ENCODE data around the gene KRTAP9-2.
"Not testable (repeated sequence)": the region's sequence is repeated elsewhere in the genome, so short reads cannot be mapped to it uniquely, and the experiment has no call there.

Gene KRTAP9-2

DNA sequence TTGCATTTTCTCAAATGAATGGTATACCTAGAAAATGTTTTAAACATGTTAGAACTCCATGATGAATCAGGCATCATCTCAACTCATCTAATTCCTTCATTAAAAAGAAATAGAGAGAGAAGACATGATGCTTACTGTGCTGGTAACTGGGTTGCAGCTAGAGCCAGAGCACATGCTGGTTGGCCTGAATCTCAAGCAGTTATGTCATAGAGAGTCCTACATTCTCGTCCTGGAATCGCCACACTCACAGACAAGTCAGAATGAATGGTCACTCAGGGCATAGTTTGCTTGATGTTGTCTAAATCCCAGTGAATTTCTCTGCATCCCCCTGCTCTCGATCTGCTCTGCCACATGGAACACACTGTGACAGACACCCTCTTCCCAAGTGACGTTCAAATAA, 10.7 kb downstream of the KRTAP9-2 start:
- DNase-seq: not testable (repeated sequence)

DNA sequence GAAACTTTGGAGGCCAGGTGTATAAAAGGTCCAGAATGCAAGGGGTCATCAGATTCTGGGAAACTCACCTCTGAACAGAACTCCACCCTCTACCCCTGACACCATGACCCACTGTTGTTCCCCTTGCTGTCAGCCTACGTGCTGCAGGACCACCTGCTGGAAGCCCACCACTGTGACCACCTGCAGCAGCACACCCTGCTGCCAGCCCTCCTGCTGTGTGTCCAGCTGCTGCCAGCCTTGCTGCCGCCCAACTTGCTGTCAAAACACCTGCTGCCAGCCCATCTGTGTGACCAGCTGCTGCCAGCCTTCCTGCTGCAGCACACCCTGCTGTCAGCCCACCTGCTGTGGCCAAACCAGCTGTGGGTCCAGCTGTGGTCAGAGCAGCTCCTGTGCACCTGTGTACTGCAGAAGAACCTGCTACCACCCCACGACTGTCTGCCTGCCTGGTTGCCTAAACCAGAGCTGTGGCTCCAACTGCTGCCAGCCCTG, 11.5 kb downstream of the KRTAP9-2 start, which contains the start of gene KRTAP9-8:
KRTAP9-8 (plus strand) TSS at position 51 of the 489 bp plus-strand sequence; CDS start at position 104, 53 bp downstream.
- DNase-seq: not testable (repeated sequence)

DNA sequence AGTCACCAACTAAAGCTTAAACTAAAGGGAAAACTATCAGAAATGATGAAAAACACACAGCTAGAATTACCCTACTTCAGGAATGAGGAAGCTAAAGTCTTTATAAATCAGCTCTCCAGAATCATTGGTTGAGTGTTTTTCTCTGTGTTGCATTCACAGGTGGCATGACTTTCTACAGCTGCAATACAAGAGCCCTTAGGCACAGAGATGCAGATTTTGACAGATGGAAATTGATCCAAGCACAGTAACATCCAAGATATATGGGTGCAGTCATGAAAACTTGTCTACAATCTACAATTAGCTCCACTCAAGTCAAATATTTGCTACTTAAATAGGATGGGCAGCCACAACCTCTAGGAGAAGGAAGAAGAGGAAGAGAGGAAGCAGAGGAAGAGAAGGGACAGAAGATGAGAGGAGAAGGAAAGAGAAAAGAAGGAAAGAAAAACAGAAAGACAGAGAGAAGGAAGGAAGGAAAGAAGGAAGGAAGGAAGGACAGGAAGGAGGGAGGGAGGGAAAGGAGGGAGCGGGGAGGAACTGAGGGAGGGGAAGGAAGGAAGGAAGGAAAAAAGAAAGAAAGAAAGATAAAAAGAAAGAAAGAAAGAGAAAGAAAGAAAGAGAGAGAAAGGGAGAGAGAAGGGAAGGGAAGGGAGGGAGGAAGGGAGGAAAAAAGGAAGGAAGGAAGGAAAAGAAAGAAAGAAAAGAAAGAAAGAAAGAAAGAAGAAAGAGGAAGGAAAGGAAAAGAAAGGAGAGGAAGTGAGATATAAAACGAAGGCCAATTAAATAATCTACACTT, 20.7 kb downstream of the KRTAP9-2 start:
- DNase-seq: not testable (repeated sequence)

DNA sequence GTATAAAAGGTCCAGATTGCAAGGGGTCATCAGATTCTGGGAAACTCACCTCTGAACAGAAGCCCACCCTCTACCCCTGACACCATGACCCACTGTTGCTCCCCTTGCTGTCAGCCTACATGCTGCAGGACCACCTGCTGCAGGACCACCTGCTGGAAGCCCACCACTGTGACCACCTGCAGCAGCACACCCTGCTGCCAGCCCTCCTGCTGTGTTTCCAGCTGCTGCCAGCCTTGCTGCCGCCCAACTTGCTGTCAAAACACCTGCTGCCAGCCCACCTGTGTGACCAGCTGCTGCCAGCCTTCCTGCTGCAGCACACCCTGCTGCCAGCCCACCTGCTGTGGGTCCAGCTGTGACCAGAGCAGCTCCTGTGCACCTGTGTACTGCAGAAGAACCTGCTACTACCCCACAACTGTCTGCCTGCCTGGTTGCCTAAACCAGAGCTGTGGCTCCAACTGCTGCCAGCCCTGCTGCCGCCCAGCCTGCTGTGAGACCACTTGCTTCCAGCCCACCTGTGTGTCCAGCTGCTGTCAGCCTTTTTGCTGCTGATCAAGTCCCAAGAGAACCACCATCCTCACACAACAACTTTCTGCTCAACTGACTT, 23.3 kb downstream of the KRTAP9-2 start, which contains the start of gene KRTAP9-4:
KRTAP9-4 (plus strand) TSS at position 51 of the 604 bp plus-strand sequence; CDS start at position 85, 34 bp downstream.
- DNase-seq: not testable (repeated sequence)

DNA sequence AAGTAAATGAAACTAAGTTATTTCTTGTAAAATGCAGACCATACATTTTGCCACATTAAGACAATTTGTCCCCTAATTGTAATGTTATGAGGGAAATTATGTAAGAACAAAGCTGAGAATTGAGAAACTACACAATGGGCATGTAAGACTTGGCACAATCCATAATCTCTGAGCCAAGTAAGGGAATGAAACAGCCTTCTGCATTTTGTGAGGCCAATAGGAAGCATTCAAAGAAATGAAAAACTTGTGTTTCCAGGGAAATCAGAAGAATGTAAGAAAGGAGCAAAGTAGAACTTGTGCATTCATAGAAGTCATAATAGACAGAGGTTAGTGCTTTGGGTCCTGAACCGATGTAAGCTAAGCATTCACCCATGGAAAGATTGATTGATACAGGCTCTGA, 24.8 kb downstream of the KRTAP9-2 start:
- DNase-seq: no peak

DNA sequence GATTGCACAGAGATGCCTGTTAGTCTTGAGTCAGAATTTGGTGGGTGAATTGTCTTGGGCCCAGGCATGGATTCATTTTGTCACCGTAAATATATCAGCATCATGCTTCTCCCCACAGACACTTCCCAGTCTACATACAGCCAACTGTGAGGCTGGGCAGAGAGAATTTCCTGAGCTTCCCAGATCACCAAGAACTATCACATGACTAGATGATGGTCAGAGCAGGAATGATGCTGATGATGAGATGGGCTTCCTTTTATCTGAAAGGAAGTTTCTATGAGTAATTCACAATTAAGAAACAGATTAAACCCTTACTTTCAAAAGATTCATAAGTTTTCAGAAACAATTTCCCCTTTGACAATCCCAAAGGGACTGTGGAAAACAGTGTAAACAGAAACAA, 28.4 kb downstream of the KRTAP9-2 start:
- no peak for DNase-seq

DNA sequence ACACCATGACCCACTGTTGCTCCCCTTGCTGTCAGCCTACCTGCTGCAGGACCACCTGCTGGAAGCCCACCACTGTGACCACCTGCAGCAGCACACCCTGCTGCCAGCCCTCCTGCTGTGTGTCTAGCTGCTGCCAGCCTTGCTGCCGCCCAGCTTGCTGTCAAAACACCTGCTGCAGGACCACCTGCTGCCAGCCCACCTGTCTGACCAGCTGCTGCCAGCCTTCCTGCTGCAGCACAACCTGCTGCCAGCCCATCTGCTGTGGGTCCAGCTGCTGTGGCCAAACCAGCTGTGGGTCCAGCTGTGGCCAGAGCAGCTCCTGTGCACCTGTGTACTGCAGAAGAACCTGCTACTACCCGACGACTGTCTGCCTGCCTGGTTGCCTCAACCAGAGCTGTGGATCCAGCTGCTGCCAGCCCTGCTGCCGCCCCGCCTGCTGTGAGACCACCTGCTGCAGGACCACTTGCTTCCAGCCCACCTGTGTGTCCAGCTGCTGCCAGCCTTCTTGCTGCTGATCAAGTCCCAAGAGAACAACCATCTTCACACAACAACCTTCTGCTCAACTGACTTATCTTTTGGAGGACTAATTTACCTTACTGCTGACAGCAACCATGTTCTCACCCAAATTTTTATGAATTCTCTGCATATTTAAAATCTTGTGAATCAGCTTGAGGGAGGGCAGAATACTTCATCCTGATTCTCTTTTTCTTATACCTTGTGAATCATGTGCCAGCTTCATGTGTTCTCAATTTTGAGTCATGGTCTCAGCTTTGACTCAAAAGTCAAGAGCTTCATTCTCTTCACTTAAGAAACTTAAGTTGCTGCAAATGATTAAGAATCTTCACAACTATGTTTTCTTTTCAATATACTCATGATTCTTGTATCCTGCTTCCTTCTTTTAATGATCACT, 29.2 kb downstream of the KRTAP9-2 start, which contains the start of gene KRTAP9-9:
KRTAP9-9 (plus strand) TSS at position 4 of the 910 bp plus-strand sequence.
- DNase-seq: not testable (repeated sequence)

DNA sequence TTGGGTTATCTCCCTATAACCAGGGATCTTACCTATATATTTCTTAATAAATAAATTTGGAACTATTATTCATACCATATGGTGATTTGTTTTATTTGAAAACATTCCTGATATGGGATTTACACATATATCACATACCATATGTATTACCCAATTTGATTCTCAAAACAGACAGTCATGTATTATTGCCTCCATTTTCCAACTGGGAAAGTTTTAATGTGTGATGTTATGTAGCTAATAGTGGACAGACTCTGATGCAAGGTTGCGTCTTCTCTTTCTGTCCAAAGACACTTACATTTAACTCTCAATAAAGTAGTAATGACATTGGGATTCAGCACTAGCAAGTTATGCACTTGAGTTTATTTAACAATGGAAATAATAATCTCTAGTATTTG, 29.8 kb downstream of the KRTAP9-2 start:
- no peak for DNase-seq

DNA sequence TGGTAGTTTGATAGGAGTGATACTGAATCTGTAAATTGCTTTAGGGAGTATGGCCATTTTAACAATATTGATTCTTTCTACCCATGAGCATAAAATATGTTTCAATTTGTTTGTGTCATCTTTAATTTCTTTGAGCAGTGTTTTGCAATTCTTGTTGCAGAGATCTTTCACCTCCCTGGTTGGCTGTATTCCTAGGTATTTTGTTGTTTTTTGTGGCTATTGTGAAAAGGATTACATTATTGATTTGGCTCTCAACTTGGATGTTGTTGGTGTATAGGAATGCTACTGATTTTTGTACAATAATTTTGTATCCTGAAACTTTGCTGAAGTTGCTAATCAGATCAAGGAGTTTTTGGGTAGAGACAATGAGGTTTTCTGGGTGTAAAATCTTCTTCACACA, 32.0 kb downstream of the KRTAP9-2 start:
- no peak for DNase-seq

DNA sequence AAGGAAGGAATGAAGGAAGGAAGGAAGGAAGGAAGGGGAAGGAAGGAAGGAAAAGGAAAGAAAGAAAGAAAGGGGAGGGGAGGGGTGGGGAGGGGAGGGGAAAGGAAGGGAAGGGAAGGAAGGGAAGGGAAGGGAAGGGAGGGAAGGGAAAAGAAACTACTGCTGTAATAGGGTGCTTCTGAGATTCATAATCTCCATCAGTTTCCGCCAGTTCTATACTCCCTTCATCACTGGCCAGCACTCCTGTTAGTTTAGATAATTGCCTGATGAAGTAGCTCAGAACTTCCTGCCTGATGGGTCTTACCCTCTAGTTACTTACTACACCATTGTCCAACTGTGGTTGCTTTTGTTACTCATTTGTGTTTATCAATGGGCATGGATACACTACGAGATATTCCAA, 36.8 kb downstream of the KRTAP9-2 start:
- DNase-seq: no peak

DNA sequence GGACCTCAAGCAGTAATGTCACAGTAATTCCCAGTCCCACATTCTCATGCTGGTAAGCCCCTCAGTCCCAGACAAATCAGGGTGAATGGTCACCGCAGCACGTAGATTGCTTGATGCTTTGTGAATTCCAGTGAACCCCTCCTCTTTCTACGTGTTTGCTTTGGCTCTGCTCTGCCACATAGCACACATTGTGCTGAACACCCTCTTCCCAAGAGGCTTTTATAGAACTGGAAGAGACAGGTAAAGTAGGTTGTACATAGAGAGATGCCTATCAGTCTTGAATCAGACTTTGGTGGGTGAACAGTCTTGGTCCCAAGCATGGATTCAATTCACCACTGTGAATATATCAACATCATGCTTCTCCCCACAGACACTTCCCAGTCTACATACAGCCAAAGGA, 38.2 kb downstream of the KRTAP9-2 start:
- no peak for DNase-seq

DNA sequence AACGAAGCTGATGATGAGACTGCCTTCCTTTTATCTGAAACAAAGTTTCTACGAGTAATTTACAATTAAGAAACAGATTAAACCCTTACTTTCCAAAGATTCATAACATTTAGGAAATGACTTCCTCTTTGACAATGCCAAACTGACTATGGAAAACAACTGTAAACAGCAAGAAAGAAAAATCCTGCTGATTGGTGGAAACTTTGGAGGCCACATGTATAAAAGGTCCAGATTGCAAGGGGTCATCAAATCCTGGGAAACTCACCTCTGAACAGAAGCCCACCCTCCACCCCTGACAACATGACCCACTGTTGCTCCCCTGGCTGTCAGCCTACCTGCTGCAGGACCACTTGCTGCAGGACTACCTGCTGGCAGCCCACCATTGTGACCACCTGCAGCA, 38.6 kb downstream of the KRTAP9-2 start, which contains the start of gene KRTAP9-6:
KRTAP9-6 (plus strand) TSS at position 301 of the 400 bp plus-strand sequence; CDS start at position 301, 0 bp downstream.
- no peak for DNase-seq

DNA sequence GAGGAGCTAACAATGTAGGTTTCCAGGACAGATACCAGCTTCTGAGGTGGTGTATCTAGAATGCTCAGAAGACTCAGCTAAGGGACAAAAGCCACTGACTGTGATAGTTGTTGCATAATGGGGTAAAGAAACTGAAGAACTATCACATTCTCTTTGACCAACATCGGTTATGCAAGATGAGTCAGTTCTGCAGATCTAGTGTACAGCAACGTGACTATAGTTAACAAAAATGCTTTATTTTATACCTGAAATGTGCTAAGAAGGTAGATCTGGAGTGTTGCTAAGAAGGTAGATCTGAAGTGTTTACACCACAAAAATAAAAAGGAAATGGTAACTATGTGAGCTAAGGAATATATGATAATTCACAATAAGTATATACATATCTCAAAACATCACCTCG, 41.3 kb downstream of the KRTAP9-2 start:
- no peak for DNase-seq

DNA sequence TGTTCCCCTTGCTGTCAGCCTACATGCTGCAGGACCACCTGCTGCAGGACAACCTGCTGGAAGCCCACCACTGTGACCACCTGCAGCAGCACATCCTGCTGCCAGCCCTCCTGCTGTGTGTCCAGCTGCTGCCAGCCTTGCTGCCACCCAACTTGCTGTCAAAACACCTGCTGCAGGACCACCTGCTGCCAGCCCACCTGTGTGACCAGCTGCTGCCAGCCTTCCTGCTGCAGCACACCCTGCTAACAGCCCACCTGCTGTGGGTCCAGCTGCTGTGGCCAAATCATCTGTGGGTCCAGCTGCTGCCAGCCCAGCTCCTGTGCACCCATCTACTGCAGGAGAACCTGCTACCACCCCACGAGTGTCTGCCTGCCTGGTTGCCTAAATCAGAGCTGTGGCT, 44.9 kb downstream of the KRTAP9-2 start:
- not testable (repeated sequence) for DNase-seq

DNA sequence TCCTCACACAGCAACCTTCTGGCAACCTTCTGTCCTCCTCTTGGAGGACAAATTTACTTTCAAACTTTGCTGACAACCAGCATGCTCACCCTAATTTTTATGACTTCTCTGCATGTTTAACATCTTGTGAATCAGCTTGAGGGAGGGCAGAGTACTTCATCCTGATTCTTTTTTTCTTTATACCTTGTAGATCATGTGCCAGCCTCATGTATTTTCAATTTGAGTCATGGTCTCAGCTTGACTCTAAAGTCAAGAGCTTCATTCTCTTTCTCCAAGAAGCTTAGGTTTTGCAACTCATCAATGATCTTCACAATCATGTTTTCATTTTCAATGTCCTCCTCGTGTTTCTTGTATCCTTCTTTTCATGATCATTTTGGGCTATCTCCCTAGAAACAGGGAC, 45.4 kb downstream of the KRTAP9-2 start:
- DNase-seq: no peak

DNA sequence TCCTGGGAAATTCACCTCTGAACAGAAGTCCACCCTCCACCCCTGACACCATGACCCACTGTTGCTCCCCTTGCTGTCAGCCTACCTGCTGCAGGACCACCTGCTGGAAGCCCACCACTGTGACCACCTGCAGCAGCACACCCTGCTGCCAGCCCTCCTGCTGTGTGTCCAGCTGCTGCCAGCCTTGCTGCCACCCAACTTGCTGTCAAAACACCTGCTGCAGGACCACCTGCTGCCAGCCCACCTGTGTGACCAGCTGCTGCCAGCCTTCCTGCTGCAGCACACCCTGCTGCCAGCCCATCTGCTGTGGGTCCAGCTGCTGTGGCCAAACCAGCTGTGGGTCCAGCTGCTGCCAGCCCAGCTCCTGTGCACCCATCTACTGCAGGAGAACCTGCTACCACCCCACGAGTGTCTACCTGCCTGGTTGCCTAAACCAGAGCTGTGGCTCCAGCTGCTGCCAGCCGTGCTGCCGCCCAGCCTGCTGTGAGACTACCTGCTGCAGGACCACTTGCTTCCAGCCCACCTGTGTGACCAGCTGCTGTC, 49.3 kb downstream of the KRTAP9-2 start, which contains the start of gene KRTAP9-7:
KRTAP9-7 (plus strand) TSS at position 51 of the 543 bp plus-strand sequence; CDS start at position 51, 0 bp downstream.
- DNase-seq: not testable (repeated sequence)
